ENCODE data around the gene TRAF3IP1. TPM values are rescaled to one million over a fixed set of nuclear protein-coding genes. Genes with fewer than 3 reads are reported as not detected.

TRAF3IP1 gene
- polyA plus RNA-seq, 3 donors = 1.2 to 1.5 (median 1.5) TPM

GRCh38 chr2:238406221-238406997 lies 86.1 kb downstream of the TRAF3IP1 start:
- H3K36me3 Mint-ChIP-seq = peaks cover 2 to 4% of the 10 kb centered on the region in 2 donors
- peaks cover 12% of the 10 kb centered on the region for H3K4me1 Mint-ChIP-seq
- peak overlapping the region in 1 of 3 experiments; percentile 21 for H3K4me3 ChIP-seq (replicated peaks in 1 of 3; ENCODE audit: low read depth in 2 of 3, low read length in 3 of 3)
- peak overlapping the region; percentile 43 for H3K9ac ChIP-seq (ENCODE audit: insufficient read depth, low read length, poor library complexity, severe bottlenecking)
- H3K27me3 Mint-ChIP-seq (ENCODE audit: low read depth in 3 of 3) = peaks cover 0 to 2% (median 2%) of the 10 kb centered on the region in 3 donors
- H3K4me3 Mint-ChIP-seq = no peak overlapping the region
- H3K27ac ChIP-seq (ENCODE audit: low read depth in 1 of 2, low read length in 2 of 2) = peak overlapping the region in 1 of 2 donors; percentile 14
- peaks cover 13 to 15% of the 10 kb centered on the region in 2 donors for H3K4me1 ChIP-seq (ENCODE audit: control insufficient read depth in 1 of 2, insufficient read depth in 2 of 2, low read length in 2 of 2)
- peaks cover 0 to 6% (median 0%) of the 10 kb centered on the region in 7 donors for H3K9me3 Mint-ChIP-seq
- no peak for DNase-seq
- no peaks in the 10 kb centered on the region for H3K36me3 ChIP-seq (replicated peaks in 1 of 2; ENCODE audit: control insufficient read depth in 1 of 2, insufficient read depth in 2 of 2, low read length in 2 of 2)
- H3K9me3 ChIP-seq (replicated peaks in 1 of 2; ENCODE audit: control insufficient read depth in 1 of 2, insufficient read depth in 1 of 2, low read length in 2 of 2) = no peaks in the 10 kb centered on the region
- peak overlapping the region; percentile 35 for H2AFZ ChIP-seq (ENCODE audit: insufficient read depth, low read depth, low read length, poor library complexity, severe bottlenecking)
- 74% methylated on average over 18 of the region's 20 CpGs for WGBS (ENCODE audit: insufficient coverage)
- no peak overlapping the region for H3K27ac Mint-ChIP-seq
- H3K79me2 ChIP-seq (ENCODE audit: insufficient read depth, low read length) = no peaks in the 10 kb centered on the region
- intact Hi-C loops (cut with micrococcal nuclease) = loop anchor here in 1 of 2 donors (5.0 kb wide), 1 partner anchor 34 kb away; no protein-coding TSS in a partner anchor
- H3K27me3 ChIP-seq (ENCODE audit: control insufficient read depth in 2 of 2, insufficient read depth in 2 of 2, low read length in 2 of 2) = no peaks in the 10 kb centered on the region
- TF ChIP-seq, protein P1, sequence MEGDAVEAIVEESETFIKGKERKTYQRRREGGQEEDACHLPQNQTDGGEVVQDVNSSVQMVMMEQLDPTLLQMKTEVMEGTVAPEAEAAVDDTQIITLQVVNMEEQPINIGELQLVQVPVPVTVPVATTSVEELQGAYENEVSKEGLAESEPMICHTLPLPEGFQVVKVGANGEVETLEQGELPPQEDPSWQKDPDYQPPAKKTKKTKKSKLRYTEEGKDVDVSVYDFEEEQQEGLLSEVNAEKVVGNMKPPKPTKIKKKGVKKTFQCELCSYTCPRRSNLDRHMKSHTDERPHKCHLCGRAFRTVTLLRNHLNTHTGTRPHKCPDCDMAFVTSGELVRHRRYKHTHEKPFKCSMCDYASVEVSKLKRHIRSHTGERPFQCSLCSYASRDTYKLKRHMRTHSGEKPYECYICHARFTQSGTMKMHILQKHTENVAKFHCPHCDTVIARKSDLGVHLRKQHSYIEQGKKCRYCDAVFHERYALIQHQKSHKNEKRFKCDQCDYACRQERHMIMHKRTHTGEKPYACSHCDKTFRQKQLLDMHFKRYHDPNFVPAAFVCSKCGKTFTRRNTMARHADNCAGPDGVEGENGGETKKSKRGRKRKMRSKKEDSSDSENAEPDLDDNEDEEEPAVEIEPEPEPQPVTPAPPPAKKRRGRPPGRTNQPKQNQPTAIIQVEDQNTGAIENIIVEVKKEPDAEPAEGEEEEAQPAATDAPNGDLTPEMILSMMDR (IDR thresholded peaks at IDR 0.05) = no peak
- H3K4me2 ChIP-seq (replicated peaks; ENCODE audit: extremely low read depth, low read length, poor library complexity, severe bottlenecking) = peak overlapping the region; percentile 37
- no peaks in the 10 kb centered on the region for H4K20me1 ChIP-seq (ENCODE audit: insufficient read depth, low read length)

- Histone ChIP-seq H4K20me1 (ENCODE audit: insufficient read depth, low read length) (no peaks in the 10 kb centered on the region), H3K9me3 (replicated peaks in 1 of 2; ENCODE audit: control insufficient read depth in 1 of 2, insufficient read depth in 1 of 2, low read length in 2 of 2) (no peaks in the 10 kb centered on the region), H3K27me3 (ENCODE audit: control insufficient read depth in 2 of 2, insufficient read depth in 2 of 2, low read length in 2 of 2) (no peaks in the 10 kb centered on the region), H3K79me2 (ENCODE audit: insufficient read depth, low read length) (no peaks in the 10 kb centered on the region), H3K27ac (ENCODE audit: low read depth in 1 of 2, low read length in 2 of 2) (no peak overlapping the region), H3K4me2 (replicated peaks; ENCODE audit: extremely low read depth, low read length, poor library complexity, severe bottlenecking) (peak overlapping the region; percentile 37), H3K36me3 (replicated peaks in 1 of 2; ENCODE audit: control insufficient read depth in 1 of 2, insufficient read depth in 2 of 2, low read length in 2 of 2) (no peaks in the 10 kb centered on the region), H2AFZ (ENCODE audit: insufficient read depth, low read depth, low read length, poor library complexity, severe bottlenecking) (no peak overlapping the region), H3K4me1 (ENCODE audit: control insufficient read depth in 1 of 2, insufficient read depth in 2 of 2, low read length in 2 of 2) (peaks cover 13 to 15% of the 10 kb centered on the region in 2 donors), H3K4me3 (replicated peaks in 1 of 3; ENCODE audit: low read depth in 2 of 3, low read length in 3 of 3) (peak overlapping the region in 1 of 3 experiments; percentile 21), H3K9ac (ENCODE audit: insufficient read depth, low read length, poor library complexity, severe bottlenecking) (peak overlapping the region; percentile 43)
- Mint-ChIP-seq H3K4me3 (no peak overlapping the region), H3K4me1 (peaks cover 8% of the 10 kb centered on the region), H3K36me3 (peaks cover 2 to 4% of the 10 kb centered on the region in 2 donors), H3K27me3 (ENCODE audit: low read depth in 3 of 3) (peaks cover 0 to 2% (median 2%) of the 10 kb centered on the region in 3 donors), H3K27ac (no peak overlapping the region), H3K9me3 (peaks cover 0 to 3% (median 0%) of the 10 kb centered on the region in 7 donors)
- TF ChIP-seq, protein P1 (IDR thresholded peaks at IDR 0.05) = no peak
- no peak for DNase-seq
- intact Hi-C loops (cut with micrococcal nuclease) = loop anchor here in 1 of 2 donors (5.0 kb wide), 1 partner anchor 35 kb away; no protein-coding TSS in a partner anchor
- WGBS (ENCODE audit: insufficient coverage) = 69% methylated on average over 6 of the region's 8 CpGs
Observed at GRCh38 chr2:238406998-238407285, 86.6 kb downstream of the TRAF3IP1 start.

Measured in CD14-positive monocyte (primary cell).